HG03045 (cell line): ENCODE results near the gene FAM174C.
"Not testable (repeated sequence)": the region's sequence is repeated elsewhere in the genome, so short reads cannot be mapped to it uniquely, and the experiment has no call there.

Experiments
- ATAC-seq: cut with Tn5 transposase; IDR thresholded peaks from one replicate; pipeline ENCODE4 v1.9.1; 2021; ENCODE audit warnings: mild to moderate bottlenecking, moderate library complexity; ENCODE audit not compliant: unreplicated experiment

Gene FAM174C

GRCh38 chr19:1317274-1318003 lies 42.1 kb downstream of the FAM174C start:
- ATAC-seq, result no peak

- ATAC-seq, result no peak
Measured at GRCh38 chr19:1318678-1319471, 43.5 kb downstream of the FAM174C start.

- ATAC-seq, result not testable (repeated sequence)
Measured at GRCh38 chr19:1320282-1320650, 44.9 kb downstream of the FAM174C start.

GRCh38 chr19:1321539-1321938 lies 46.2 kb downstream of the FAM174C start:
- no peak for ATAC-seq

- ATAC-seq, result no peak
Measured at GRCh38 chr19:1322198-1322981, 47.1 kb downstream of the FAM174C start.

GRCh38 chr19:1324249-1324805 lies 49.0 kb downstream of the FAM174C start:
- ATAC-seq, result no peak

GRCh38 chr19:1324806-1325567 lies 49.7 kb downstream of the FAM174C start:
- no peak for ATAC-seq

- ATAC-seq, result no peak
Measured at GRCh38 chr19:1325568-1326294, 50.4 kb downstream of the FAM174C start.

- no peak for ATAC-seq
Measured at GRCh38 chr19:1327125-1327524, 51.8 kb downstream of the FAM174C start.
